ENCODE results near the gene SMAD2.
A peak's percentile ranks its signal among the peaks of the same experiment; 100 is the strongest.

Gene SMAD2

DNA sequence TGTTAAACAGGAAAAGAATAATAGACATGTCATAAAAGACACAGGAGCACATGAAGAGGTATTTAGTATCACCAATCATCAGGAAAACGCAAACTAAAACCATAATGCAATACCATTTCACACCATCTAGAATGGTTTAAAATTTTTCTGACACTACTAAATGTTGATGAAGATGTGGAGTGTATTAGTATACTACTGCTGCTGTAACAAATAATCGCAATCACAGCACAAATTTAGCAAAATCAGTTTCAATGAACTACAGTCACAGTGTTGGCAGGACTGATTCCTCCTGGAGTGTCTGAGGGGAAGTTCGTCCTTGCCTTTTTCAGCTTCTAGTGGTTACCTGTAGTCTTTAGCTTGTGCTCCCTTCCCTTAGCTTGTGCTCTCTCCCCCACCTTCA lies 24.1 kb downstream of the SMAD2 start:
- Histone ChIP-seq H3K79me2 (ENCODE audit: insufficient read depth, low read length) (peaks cover 100% of the 10 kb centered on the region), H3K4me2 (ENCODE audit: insufficient read depth, low read length) (no peak overlapping the region), H3K9me3 (ENCODE audit: insufficient read depth, low read length, severe bottlenecking) (peaks cover 19% of the 10 kb centered on the region), H3K4me1 (ENCODE audit: insufficient read depth, low read length) (peaks cover 18% of the 10 kb centered on the region), H2AFZ (ENCODE audit: low read depth, low read length) (no peak overlapping the region), H3K4me3 (ENCODE audit: low read depth in 1 of 2, low read length in 2 of 2) (no peak overlapping the region), H3K36me3 (ENCODE audit: insufficient read depth, low read length) (peaks cover 59% of the 10 kb centered on the region), H3K27me3 (ENCODE audit: insufficient read depth, low read length, poor library complexity) (no peaks in the 10 kb centered on the region), H3K9ac (ENCODE audit: low read depth, low read length) (no peak overlapping the region), H3K27ac (ENCODE audit: low read length) (no peak overlapping the region), H4K20me1 (ENCODE audit: insufficient read depth, low read length) (peaks cover 46% of the 10 kb centered on the region)
- ATAC-seq (ENCODE audit: insufficient read depth, low read depth) (no peak), DNase-seq (no peak)
- TF ChIP-seq CTCF (IDR thresholded peaks at IDR 0.05; ENCODE audit: borderline replicate concordance, extremely low read depth, low read length, poor library complexity, severe bottlenecking) (no peak), EZH2 (IDR thresholded peaks at IDR 0.05; ENCODE audit: borderline replicate concordance, low read depth, low read length, severe bottlenecking) (no peak)

DNA sequence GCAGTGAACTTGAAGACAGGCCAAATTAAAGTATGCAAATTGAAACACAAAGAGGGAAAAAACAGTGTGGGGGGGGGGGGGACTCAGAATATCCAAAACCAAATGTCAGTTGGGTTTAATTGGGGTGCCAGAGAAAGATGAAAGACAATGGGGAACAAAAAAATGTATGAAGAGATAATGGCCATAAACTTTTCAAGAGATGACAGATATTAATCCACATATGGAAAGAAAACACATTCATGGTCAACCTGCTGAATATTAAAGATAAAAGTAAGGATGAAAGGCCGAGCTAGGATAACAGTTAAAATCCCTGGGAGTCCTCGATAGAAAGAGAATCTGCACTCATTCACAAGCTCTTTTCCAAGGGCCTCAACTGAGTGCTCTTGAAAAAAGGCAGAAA lies 26.6 kb downstream of the SMAD2 start:
- DNase-seq = no peak
- no peaks in the 10 kb centered on the region for H3K27me3 ChIP-seq (ENCODE audit: insufficient read depth, low read length, poor library complexity)
- peaks cover 22% of the 10 kb centered on the region for H3K9me3 ChIP-seq (ENCODE audit: insufficient read depth, low read length, severe bottlenecking)
- no peak overlapping the region for H3K27ac ChIP-seq (ENCODE audit: low read length)
- no peak overlapping the region for H3K9ac ChIP-seq (ENCODE audit: low read depth, low read length)
- no peak for ATAC-seq (ENCODE audit: insufficient read depth, low read depth)
- H3K79me2 ChIP-seq (ENCODE audit: insufficient read depth, low read length) = peaks cover 100% of the 10 kb centered on the region
- no peak overlapping the region for H2AFZ ChIP-seq (ENCODE audit: low read depth, low read length)
- H3K4me1 ChIP-seq (ENCODE audit: insufficient read depth, low read length) = peaks cover 18% of the 10 kb centered on the region
- peaks cover 46% of the 10 kb centered on the region for H4K20me1 ChIP-seq (ENCODE audit: insufficient read depth, low read length)
- no peak overlapping the region for H3K4me2 ChIP-seq (ENCODE audit: insufficient read depth, low read length)
- H3K36me3 ChIP-seq (ENCODE audit: insufficient read depth, low read length) = peaks cover 38% of the 10 kb centered on the region
- H3K4me3 ChIP-seq (ENCODE audit: low read depth in 1 of 2, low read length in 2 of 2) = no peak overlapping the region
- TF ChIP-seq EZH2 (IDR thresholded peaks at IDR 0.05; ENCODE audit: borderline replicate concordance, low read depth, low read length, severe bottlenecking) (no peak), CTCF (IDR thresholded peaks at IDR 0.05; ENCODE audit: borderline replicate concordance, extremely low read depth, low read length, poor library complexity, severe bottlenecking) (no peak)

- Histone ChIP-seq H3K36me3 (ENCODE audit: insufficient read depth, low read length) (peaks cover 20% of the 10 kb centered on the region), H3K27me3 (ENCODE audit: insufficient read depth, low read length, poor library complexity) (no peaks in the 10 kb centered on the region), H3K9ac (ENCODE audit: low read depth, low read length) (no peak overlapping the region), H2AFZ (ENCODE audit: low read depth, low read length) (no peak overlapping the region), H3K27ac (ENCODE audit: low read length) (no peak overlapping the region), H3K79me2 (ENCODE audit: insufficient read depth, low read length) (peaks cover 100% of the 10 kb centered on the region), H3K4me1 (ENCODE audit: insufficient read depth, low read length) (peaks cover 18% of the 10 kb centered on the region), H3K9me3 (ENCODE audit: insufficient read depth, low read length, severe bottlenecking) (peaks cover 15% of the 10 kb centered on the region), H3K4me3 (ENCODE audit: low read depth in 1 of 2, low read length in 2 of 2) (no peak overlapping the region), H3K4me2 (ENCODE audit: insufficient read depth, low read length) (no peak overlapping the region), H4K20me1 (ENCODE audit: insufficient read depth, low read length) (peaks cover 51% of the 10 kb centered on the region)
- ATAC-seq (ENCODE audit: insufficient read depth, low read depth) (peak; percentile 66), DNase-seq (no peak)
- TF ChIP-seq EZH2 (IDR thresholded peaks at IDR 0.05; ENCODE audit: borderline replicate concordance, low read depth, low read length, severe bottlenecking) (no peak), CTCF (IDR thresholded peaks at IDR 0.05; ENCODE audit: borderline replicate concordance, extremely low read depth, low read length, poor library complexity, severe bottlenecking) (no peak)
Observed at GRCh38 chr18:47901624-47902362, 28.7 kb downstream of the SMAD2 start.
